SU-DHL-6 (cell line): ENCODE results near the gene PTPN6.

Source experiments
- H2AFZ ChIP-seq: fragments of 200-600 bp; sonication (generic); 2 replicates; pipeline ENCODE4 v1.6.1; 2014; ENCODE audit warnings: low read depth, mild to moderate bottlenecking, moderate library complexity, mixed read lengths, antibody characterized with exemption, low read length; ENCODE audit not compliant: severe bottlenecking
- H3F3A ChIP-seq: fragments of 200-600 bp; shearing (Covaris generic); 2 replicates; pipeline ENCODE4 v1.6.0; 2016; ENCODE audit warnings: antibody characterized with exemption, mild to moderate bottlenecking; ENCODE audit not compliant: insufficient read depth
- H3K27ac ChIP-seq: fragments of 200-600 bp; sonication (generic); 2 replicates; pipeline ENCODE4 v1.5.1; 2016; ENCODE audit warnings: low read depth, mild to moderate bottlenecking, low read length, moderate library complexity, mixed read lengths
- H3K27me3 ChIP-seq: fragments of 200-600 bp; sonication (generic), shearing (Covaris generic); 2 replicates; pipeline ENCODE4 v1.6.0; 2014; ENCODE audit warnings: mild to moderate bottlenecking, low read length
- H3K36me3 ChIP-seq: fragments of 200-600 bp; sonication (generic); 2 replicates; pipeline ENCODE4 v1.6.1; 2014; ENCODE audit warnings: mild to moderate bottlenecking, low read length, mixed read lengths
- H3K4me2 ChIP-seq: fragments of 300-600, 200-600 bp; shearing (Covaris generic), sonication (generic); 2 replicates; pipeline ENCODE4 v1.6.0; 2014; ENCODE audit warnings: low read length, low read depth, mild to moderate bottlenecking; ENCODE audit not compliant: poor library complexity, severe bottlenecking
- H3K4me3 ChIP-seq: fragments of 200-600 bp; sonication (generic); 2 replicates; pipeline ENCODE4 v1.5.1; 2014; ENCODE audit warnings: antibody characterized with exemption, low read length, mild to moderate bottlenecking, mixed read lengths; ENCODE audit not compliant: insufficient read depth, poor library complexity, severe bottlenecking
- H3K79me2 ChIP-seq: fragments of 200-600 bp; sonication (generic); 2 replicates; pipeline ENCODE4 v1.6.1; 2014; ENCODE audit warnings: mild to moderate bottlenecking, low read length, moderate library complexity; ENCODE audit not compliant: insufficient read depth
- H3K9ac ChIP-seq: fragments of 200-600 bp; sonication (generic); 2 replicates; pipeline ENCODE4 v1.7.0; 2014; ENCODE audit warnings: mild to moderate bottlenecking, low read length
- H3K9me2 ChIP-seq: fragments of 200-600 bp; sonication (generic); replicated peaks from 2 replicates; pipeline ENCODE4 v1.6.1; 2014; ENCODE audit warnings: low read length; ENCODE audit not compliant: insufficient read depth
- H3K9me3 ChIP-seq: fragments of 200-600 bp; sonication (generic); 2 replicates; pipeline ENCODE4 v1.6.1; 2014; ENCODE audit warnings: low read length, mixed read lengths; ENCODE audit not compliant: insufficient read depth
- H4K20me1 ChIP-seq: fragments of 200-600 bp; sonication (generic); 2 replicates; pipeline ENCODE4 v1.6.1; 2014; ENCODE audit warnings: low read depth, mild to moderate bottlenecking, antibody characterized with exemption, low read length, moderate library complexity, mixed read lengths
- EZH2phosphoT487 ChIP-seq: fragments of 200-600 bp; sonication (generic), shearing (Covaris generic); conservative IDR thresholded peaks from 2 replicates; pipeline ENCODE4 v1.6.1; 2018; ENCODE audit warnings: mild to moderate bottlenecking, antibody characterized with exemption, low read length, moderate library complexity, mixed read lengths
- TF ChIP-seq, protein P1 (sequence below): fragments of 200-600 bp; sonication (generic); IDR thresholded peaks from one replicate; pipeline ENCODE4 v1.5.1; 2017; ENCODE audit warnings: antibody characterized with exemption, mild to moderate bottlenecking, low read length, moderate library complexity; ENCODE audit not compliant: insufficient read depth, poor library complexity, severe bottlenecking

The PTPN6 gene

DNA sequence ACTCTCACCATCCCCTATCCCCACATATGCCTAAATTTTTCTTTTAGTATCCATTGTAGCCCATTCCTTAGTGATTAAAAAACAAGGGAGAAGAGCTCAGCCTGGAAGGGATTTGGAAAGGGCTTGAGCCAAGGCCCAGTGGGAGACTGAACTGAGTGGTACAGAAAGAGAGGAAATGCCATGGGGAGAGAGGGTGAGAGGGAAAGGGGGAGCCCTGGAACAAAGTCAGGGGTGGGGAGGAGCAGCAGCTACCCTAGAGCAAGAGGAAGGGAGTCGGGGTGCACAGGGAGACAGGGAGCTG, 26.0 kb upstream of the PTPN6 start:
- no peak overlapping the region for H3K27ac ChIP-seq
- H2AFZ ChIP-seq: no peak overlapping the region
- no peaks in the 10 kb centered on the region for H4K20me1 ChIP-seq
- H3K9me3 ChIP-seq: no peaks in the 10 kb centered on the region
- no peaks in the 10 kb centered on the region for H3F3A ChIP-seq
- H3K9me2 ChIP-seq: no peaks in the 10 kb centered on the region
- no peaks in the 10 kb centered on the region for H3K36me3 ChIP-seq
- no peak overlapping the region for H3K4me3 ChIP-seq
- no peaks in the 10 kb centered on the region for H3K79me2 ChIP-seq
- no peak overlapping the region for H3K9ac ChIP-seq
- H3K4me2 ChIP-seq: no peak overlapping the region
- TF ChIP-seq, protein P1, sequence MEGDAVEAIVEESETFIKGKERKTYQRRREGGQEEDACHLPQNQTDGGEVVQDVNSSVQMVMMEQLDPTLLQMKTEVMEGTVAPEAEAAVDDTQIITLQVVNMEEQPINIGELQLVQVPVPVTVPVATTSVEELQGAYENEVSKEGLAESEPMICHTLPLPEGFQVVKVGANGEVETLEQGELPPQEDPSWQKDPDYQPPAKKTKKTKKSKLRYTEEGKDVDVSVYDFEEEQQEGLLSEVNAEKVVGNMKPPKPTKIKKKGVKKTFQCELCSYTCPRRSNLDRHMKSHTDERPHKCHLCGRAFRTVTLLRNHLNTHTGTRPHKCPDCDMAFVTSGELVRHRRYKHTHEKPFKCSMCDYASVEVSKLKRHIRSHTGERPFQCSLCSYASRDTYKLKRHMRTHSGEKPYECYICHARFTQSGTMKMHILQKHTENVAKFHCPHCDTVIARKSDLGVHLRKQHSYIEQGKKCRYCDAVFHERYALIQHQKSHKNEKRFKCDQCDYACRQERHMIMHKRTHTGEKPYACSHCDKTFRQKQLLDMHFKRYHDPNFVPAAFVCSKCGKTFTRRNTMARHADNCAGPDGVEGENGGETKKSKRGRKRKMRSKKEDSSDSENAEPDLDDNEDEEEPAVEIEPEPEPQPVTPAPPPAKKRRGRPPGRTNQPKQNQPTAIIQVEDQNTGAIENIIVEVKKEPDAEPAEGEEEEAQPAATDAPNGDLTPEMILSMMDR: no peak
- no peak for TF ChIP-seq EZH2phosphoT487
- H3K27me3 ChIP-seq: 0 out of 2 replicates have a peak, but pooled peaks cover 5% of the 10 kb centered on the region

DNA sequence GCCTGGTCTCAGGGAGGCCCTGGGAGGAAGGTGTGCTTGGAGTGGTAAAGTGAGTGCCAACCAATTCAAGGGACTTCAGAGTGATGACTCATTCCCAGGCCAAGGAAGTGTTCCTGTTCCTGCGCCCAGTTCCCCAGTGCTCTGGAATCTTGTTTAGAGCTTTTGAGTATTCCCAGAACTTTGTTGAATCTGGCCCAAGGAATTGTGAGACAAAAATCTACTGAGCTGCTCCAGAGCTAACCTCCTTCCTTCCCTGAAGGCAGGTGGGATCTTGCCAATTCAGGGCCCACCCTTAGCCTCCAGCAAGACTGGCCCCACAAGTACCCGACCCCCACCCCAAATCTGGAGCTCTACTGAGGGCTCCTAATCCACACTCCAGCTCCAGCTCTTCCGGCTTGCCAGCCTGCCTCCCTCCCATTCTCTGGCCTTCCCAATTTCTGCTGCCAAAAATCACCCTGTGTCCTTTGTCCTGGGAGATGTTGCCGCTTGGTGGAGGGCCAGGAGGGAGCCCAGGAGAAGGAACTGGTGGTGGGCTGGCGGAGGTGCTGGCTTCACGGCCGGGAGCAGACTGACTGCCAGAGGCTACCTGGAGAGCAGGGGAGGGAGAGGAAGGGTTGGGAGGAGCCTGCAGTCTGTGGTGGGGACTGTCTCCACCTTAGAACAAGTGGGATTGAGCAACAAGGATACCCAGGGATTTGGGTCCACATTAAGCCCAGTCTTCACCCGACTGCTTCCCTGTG, 25.4 kb upstream of the PTPN6 start:
- no peaks in the 10 kb centered on the region for H3K79me2 ChIP-seq
- H3K36me3 ChIP-seq: no peaks in the 10 kb centered on the region
- H3K27me3 ChIP-seq: 0 out of 2 replicates have a peak, but pooled peaks cover 5% of the 10 kb centered on the region
- H2AFZ ChIP-seq: no peak overlapping the region
- no peak overlapping the region for H3K27ac ChIP-seq
- no peaks in the 10 kb centered on the region for H3K9me3 ChIP-seq
- no peaks in the 10 kb centered on the region for H3F3A ChIP-seq
- no peak overlapping the region for H3K4me3 ChIP-seq
- no peak overlapping the region for H3K9ac ChIP-seq
- TF ChIP-seq, protein P1: no peak
- no peak overlapping the region for H3K4me2 ChIP-seq
- H4K20me1 ChIP-seq: no peaks in the 10 kb centered on the region
- no peaks in the 10 kb centered on the region for H3K9me2 ChIP-seq

DNA sequence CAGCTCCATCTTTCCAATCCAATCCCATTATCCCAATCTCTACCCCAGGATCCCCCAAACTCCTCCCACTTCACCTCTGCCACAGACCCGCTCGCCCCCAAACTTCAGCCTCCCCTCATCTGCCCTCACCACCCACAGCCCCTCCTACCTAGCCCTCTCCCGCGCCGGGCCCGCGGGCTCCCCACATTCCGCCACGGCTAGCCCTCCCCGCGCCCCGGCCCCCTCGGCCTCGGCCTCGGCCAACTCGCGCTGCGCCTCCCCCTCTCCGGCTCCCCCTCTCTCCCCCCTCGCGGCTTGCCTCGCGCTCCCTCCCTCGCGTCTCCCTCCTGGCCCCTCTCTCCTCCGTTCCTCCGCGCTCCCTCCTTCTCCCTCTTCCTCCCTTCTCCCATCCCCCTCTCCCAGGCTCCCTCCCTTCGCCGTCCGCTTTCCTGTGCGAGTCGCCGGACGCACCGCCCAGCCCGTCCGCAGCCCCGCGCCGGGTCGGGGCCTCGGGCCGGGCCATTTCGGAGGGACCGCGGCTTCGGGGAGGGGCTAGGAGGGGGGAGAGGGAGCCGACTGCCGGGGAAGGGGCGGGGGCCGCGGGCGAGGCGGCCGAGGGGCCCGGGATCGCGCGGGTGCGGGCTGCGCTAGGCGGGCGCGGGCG, 23.7 kb upstream of the PTPN6 start, which contains the start of gene ATN1:
TSS of gene ATN1 (plus strand) at position 581 of the 643 bp plus-strand sequence. CDS start 6,043 bp downstream, outside the sequence.
- Histone ChIP-seq H3K36me3 (no peaks in the 10 kb centered on the region), H3K79me2 (no peaks in the 10 kb centered on the region), H3K9me3 (no peaks in the 10 kb centered on the region), H2AFZ (peak within 1 kb of the TSS; percentile 60), H3K9me2 (no peaks in the 10 kb centered on the region), H3K4me2 (peak within 1 kb of the TSS; percentile 69), H4K20me1 (no peaks in the 10 kb centered on the region), H3K27ac (no peak within 1 kb of the TSS), H3K9ac (peak within 1 kb of the TSS; percentile 53), H3F3A (no peaks in the 10 kb centered on the region), H3K4me3 (peak within 1 kb of the TSS; percentile 52), H3K27me3 (0 out of 2 replicates have a peak, but pooled peaks cover 5% of the 10 kb centered on the region)
- TF ChIP-seq, protein P1: no peak
- TF ChIP-seq EZH2phosphoT487: 0 out of 2 replicates have a peak, but pooled peaks have one; percentile 21
